Heart left ventricle (tissue), 13 donors: ENCODE results near the gene GAS7.

ENCODE experiments used
- POLR2A ChIP-seq, 2 donors: fragments of 450-650 bp; IDR thresholded peaks; one replicate each; pipeline ENCODE4 v1.6.1; 2017; ENCODE audit warnings: antibody characterized with exemption in 2 of 2, mild to moderate bottlenecking in 2 of 2, moderate library complexity in 2 of 2
- TF ChIP-seq, protein P1 (sequence below), 12 donors: fragments of 200-600 bp; sonication (generic) in 4 of 12; IDR thresholded peaks; one replicate each; pipeline versions ENCODE4 v1.5.0 to v1.8.0; 2018 to 2022; ENCODE audit warnings: antibody characterized with exemption in 12 of 12, mild to moderate bottlenecking in 5 of 12
- donor health status: ischemic (EF 13 %, LVEDD 7.1; RV severe dilation, severe dysfunction).
- donor health status: DM: no; HTN: yes; CAD: no.
- donor health status: DM: no; HTN: no; CAD: no.
- donor health status: ischemic (EF 25% LVEDD 6.9; RV normal size, moderate dysfunction).
- donor health status: ischemic (EF 25% LVEDD 5.7; RV mildly dilated, moderate dysfunction).
- donor health status: ischemic (EF 35%, LVEDD 5.7; RV mildly dilated, moderate dysfunction).
- donor health status: nonischemic (EF 11% LVEDD 7.7; RV severe dilation, severe dysfunction).
- donor health status: DM: yes; HTN: yes; CAD: no.
- donor health status: PGD.
- donor health status: ischemic (EF 29% LVEDD 5.4; RV normal size, mild dysfunction).
- donor health status: nonischemic (EF 23%, LVEDD 6.1; RV moderate dilation, normal function).

- TF ChIP-seq POLR2A (IDR thresholded peaks at IDR 0.05), result no peak
- TF ChIP-seq, protein P1, sequence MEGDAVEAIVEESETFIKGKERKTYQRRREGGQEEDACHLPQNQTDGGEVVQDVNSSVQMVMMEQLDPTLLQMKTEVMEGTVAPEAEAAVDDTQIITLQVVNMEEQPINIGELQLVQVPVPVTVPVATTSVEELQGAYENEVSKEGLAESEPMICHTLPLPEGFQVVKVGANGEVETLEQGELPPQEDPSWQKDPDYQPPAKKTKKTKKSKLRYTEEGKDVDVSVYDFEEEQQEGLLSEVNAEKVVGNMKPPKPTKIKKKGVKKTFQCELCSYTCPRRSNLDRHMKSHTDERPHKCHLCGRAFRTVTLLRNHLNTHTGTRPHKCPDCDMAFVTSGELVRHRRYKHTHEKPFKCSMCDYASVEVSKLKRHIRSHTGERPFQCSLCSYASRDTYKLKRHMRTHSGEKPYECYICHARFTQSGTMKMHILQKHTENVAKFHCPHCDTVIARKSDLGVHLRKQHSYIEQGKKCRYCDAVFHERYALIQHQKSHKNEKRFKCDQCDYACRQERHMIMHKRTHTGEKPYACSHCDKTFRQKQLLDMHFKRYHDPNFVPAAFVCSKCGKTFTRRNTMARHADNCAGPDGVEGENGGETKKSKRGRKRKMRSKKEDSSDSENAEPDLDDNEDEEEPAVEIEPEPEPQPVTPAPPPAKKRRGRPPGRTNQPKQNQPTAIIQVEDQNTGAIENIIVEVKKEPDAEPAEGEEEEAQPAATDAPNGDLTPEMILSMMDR (IDR thresholded peaks at IDR 0.05), result no peak
Observed at GRCh38 chr17:9986754-9987382, 211.5 kb downstream of the GAS7 start.
